ENCODE results near the gene C3orf20. TPM values are rescaled to one million over a fixed set of nuclear protein-coding genes. Genes with fewer than 3 reads are reported as not detected.

The C3orf20 gene
- total RNA-seq, 2 experiments from 2014 or later, result 0.10 to 0.11 TPM

GRCh38 chr3:14818804-14819500 is 144.0 kb downstream of the C3orf20 start, which contains the start of gene FGD5:
Gene FGD5, plus strand, starts transcription at chr3:14818962. Its CDS starts 110 bp downstream, at chr3:14819072.
- Mint-ChIP-seq H3K27ac (no peak within 1 kb of the TSS), H3K4me1 (ENCODE audit: low read depth) (no peaks in the 10 kb centered on the region), H3K27me3 (ENCODE audit: low read depth) (peaks cover 32% of the 10 kb centered on the region), H3K4me3 (no peak within 1 kb of the TSS), H3K36me3 (ENCODE audit: low read depth) (no peaks in the 10 kb centered on the region), H3K9me3 (ENCODE audit: insufficient read depth) (no peaks in the 10 kb centered on the region)
- DNase-seq (no peak), ATAC-seq (no peak)
- CTCF ChIA-PET, result no interaction called here
- POLR2A ChIA-PET, result no interaction called here

- no peaks in the 10 kb centered on the region for H3K9me3 Mint-ChIP-seq (ENCODE audit: insufficient read depth)
- H3K4me1 Mint-ChIP-seq (ENCODE audit: low read depth), result no peaks in the 10 kb centered on the region
- peaks cover 31% of the 10 kb centered on the region for H3K27me3 Mint-ChIP-seq (ENCODE audit: low read depth)
- no peak for ATAC-seq
- H3K27ac Mint-ChIP-seq, result no peak overlapping the region
- ChIA-PET POLR2A (no interaction called here), CTCF (no interaction called here)
- H3K4me3 Mint-ChIP-seq, result no peak overlapping the region
- H3K36me3 Mint-ChIP-seq (ENCODE audit: low read depth), result no peaks in the 10 kb centered on the region
- no peak for DNase-seq
These were observed 144.7 kb downstream of the C3orf20 start for GRCh38 chr3:14819671-14820070.

- no peaks in the 10 kb centered on the region for H3K4me1 Mint-ChIP-seq (ENCODE audit: low read depth)
- CTCF ChIA-PET, result no interaction called here
- H3K9me3 Mint-ChIP-seq (ENCODE audit: insufficient read depth), result no peaks in the 10 kb centered on the region
- ATAC-seq (no peak), DNase-seq (no peak)
- no peak overlapping the region for H3K27ac Mint-ChIP-seq
- H3K4me3 Mint-ChIP-seq, result no peak overlapping the region
- no peaks in the 10 kb centered on the region for H3K36me3 Mint-ChIP-seq (ENCODE audit: low read depth)
- POLR2A ChIA-PET, result no interaction called here
- H3K27me3 Mint-ChIP-seq (ENCODE audit: low read depth), result peaks cover 26% of the 10 kb centered on the region
These were observed 145.2 kb downstream of the C3orf20 start for GRCh38 chr3:14820156-14820555.

GRCh38 chr3:14821151-14821550 is 146.2 kb downstream of the C3orf20 start:
- H3K36me3 Mint-ChIP-seq (ENCODE audit: low read depth), result no peaks in the 10 kb centered on the region
- H3K4me1 Mint-ChIP-seq (ENCODE audit: low read depth), result no peaks in the 10 kb centered on the region
- ChIA-PET POLR2A (no interaction called here), CTCF (no interaction called here)
- no peak for ATAC-seq
- peaks cover 25% of the 10 kb centered on the region for H3K27me3 Mint-ChIP-seq (ENCODE audit: low read depth)
- no peak for DNase-seq
- no peak overlapping the region for H3K27ac Mint-ChIP-seq
- no peak overlapping the region for H3K4me3 Mint-ChIP-seq
- H3K9me3 Mint-ChIP-seq (ENCODE audit: insufficient read depth), result no peaks in the 10 kb centered on the region

GRCh38 chr3:14822134-14822533 is 147.2 kb downstream of the C3orf20 start:
- Mint-ChIP-seq H3K36me3 (ENCODE audit: low read depth) (no peaks in the 10 kb centered on the region), H3K9me3 (ENCODE audit: insufficient read depth) (no peaks in the 10 kb centered on the region), H3K27ac (no peak overlapping the region), H3K27me3 (ENCODE audit: low read depth) (peaks cover 25% of the 10 kb centered on the region), H3K4me3 (no peak overlapping the region), H3K4me1 (ENCODE audit: low read depth) (no peaks in the 10 kb centered on the region)
- ChIA-PET CTCF (interaction anchor here (1.1 kb wide), 1 partner anchor 20 kb away, joined by 4 read pairs; no protein-coding TSS in a partner anchor), POLR2A (no interaction called here)
- ATAC-seq (no peak), DNase-seq (no peak)

Other genes starting within 250 kb of the C3orf20 start
- not detected for gene GRIP2, start 134.8 kb upstream of the C3orf20 start, total RNA-seq
- 10 to 100 TPM; 17.5 to 18.5 TPM for gene CCDC174, start 23.4 kb upstream of the C3orf20 start, total RNA-seq
- gene FGD5, start 143.8 kb downstream of the C3orf20 start, total RNA-seq, result under 1 TPM; 0.31 to 0.32 TPM